Neural cell (in vitro differentiated cells): ENCODE measurements around the gene RCAN3. TPM values are rescaled to one million over a fixed set of nuclear protein-coding genes. Genes with fewer than 3 reads are reported as not detected.

Experiments used
- H2AFZ ChIP-seq: fragments of 200-600, 300-800 bp; sonication (generic), shearing (Covaris generic); 2 replicates; pipeline ENCODE4 v1.6.0; 2014; ENCODE audit warnings: low read depth, mild to moderate bottlenecking, antibody characterized with exemption, low read length, moderate library complexity
- H3F3A ChIP-seq: fragments of 200-600 bp; shearing (Covaris generic); 2 replicates; pipeline ENCODE4 v1.6.1; 2016; ENCODE audit warnings: mild to moderate bottlenecking, moderate library complexity, mixed read lengths, antibody characterized with exemption, low read length; ENCODE audit not compliant: insufficient read depth, poor library complexity, severe bottlenecking
- H3K27ac ChIP-seq: fragments of 200-600, 300-800 bp; sonication (generic), shearing (Covaris generic); 2 replicates; pipeline ENCODE4 v1.5.1; 2014; ENCODE audit warnings: mild to moderate bottlenecking, low read length, moderate library complexity
- H3K27me3 ChIP-seq: fragments of 300-800, 200-600 bp; sonication (generic), shearing (Covaris generic); 2 replicates; pipeline ENCODE4 v1.6.0; 2014; ENCODE audit warnings: mild to moderate bottlenecking, low read depth, low read length, moderate library complexity; ENCODE audit not compliant: insufficient read depth
- H3K36me3 ChIP-seq: fragments of 300-800, 200-600 bp; sonication (generic), shearing (Covaris generic); 2 replicates; pipeline ENCODE4 v1.5.1; 2014; ENCODE audit warnings: mild to moderate bottlenecking, antibody characterized with exemption, low read length, moderate library complexity; ENCODE audit not compliant: insufficient read depth
- H3K4me2 ChIP-seq: fragments of 300-800, 200-600 bp; sonication (generic), shearing (Covaris generic); 2 replicates; pipeline ENCODE4 v1.6.0; 2014; ENCODE audit warnings: mild to moderate bottlenecking, low read length
- H3K4me3 ChIP-seq: fragments of 300-800, 200-600 bp; sonication (generic), shearing (Covaris generic); 2 replicates; pipeline ENCODE4 v1.5.1; 2014; ENCODE audit warnings: mild to moderate bottlenecking, low read length, moderate library complexity
- H3K79me2 ChIP-seq: fragments of 200-600 bp; shearing (Covaris generic); replicated peaks from 2 replicates; pipeline ENCODE4 v1.6.0; 2014; ENCODE audit warnings: mild to moderate bottlenecking, low read length, moderate library complexity; ENCODE audit not compliant: insufficient read depth
- H3K9ac ChIP-seq: fragments of 300-800, 200-600 bp; sonication (generic), shearing (Covaris generic); 2 replicates; pipeline ENCODE4 v1.6.1; 2016; ENCODE audit warnings: mild to moderate bottlenecking, low read length, mixed read lengths
- H3K9me2 ChIP-seq: fragments of 200-600 bp; shearing (Covaris generic); 2 replicates; pipeline ENCODE4 v1.6.1; 2016; ENCODE audit warnings: mild to moderate bottlenecking, low read length, mixed read lengths; ENCODE audit not compliant: insufficient read depth
- H3K9me3 ChIP-seq: fragments of 200-600, 300-800 bp; sonication (generic), shearing (Covaris generic); 2 replicates; pipeline ENCODE4 v1.6.1; 2016; ENCODE audit warnings: mild to moderate bottlenecking, mixed run types, low read length, moderate library complexity, mixed read lengths
- H4K20me1 ChIP-seq: fragments of 200-600 bp; shearing (Covaris generic); 2 replicates; pipeline ENCODE4 v1.6.1; 2016; ENCODE audit warnings: mild to moderate bottlenecking, mixed run types; ENCODE audit not compliant: insufficient read depth
- EP300 ChIP-seq: fragments of 450-650 bp; conservative IDR thresholded peaks from 2 replicates; pipeline ENCODE4 v1.6.1; 2014; ENCODE audit warnings: antibody characterized with exemption, mild to moderate bottlenecking, moderate library complexity; ENCODE audit not compliant: poor library complexity, severe bottlenecking
- EZH2 ChIP-seq: fragments of 200-600, 300-800 bp; shearing (Covaris generic), sonication (generic); IDR thresholded peaks from 2 replicates; pipeline ENCODE4 v1.6.1; 2014; ENCODE audit warnings: antibody characterized with exemption, low read length, borderline replicate concordance, mild to moderate bottlenecking; ENCODE audit not compliant: insufficient read depth, poor library complexity, severe bottlenecking
- MXI1 ChIP-seq: fragments of 450-650 bp; conservative IDR thresholded peaks from 2 replicates; pipeline ENCODE4 v1.6.1; 2014; ENCODE audit warnings: antibody characterized with exemption, mild to moderate bottlenecking; ENCODE audit not compliant: poor library complexity, severe bottlenecking
- POLR2AphosphoS5 ChIP-seq: IDR thresholded peaks from 2 replicates; pipeline ENCODE4 v1.6.1; 2012
- RAD21 ChIP-seq: fragments of 450-650 bp; conservative IDR thresholded peaks from 2 replicates; pipeline ENCODE4 v1.6.1; 2014; ENCODE audit warnings: antibody characterized with exemption, mild to moderate bottlenecking, moderate library complexity
- SMC3 ChIP-seq: fragments of 450-650 bp; conservative IDR thresholded peaks from 2 replicates; pipeline ENCODE4 v1.6.1; 2014; ENCODE audit warnings: antibody characterized with exemption, mild to moderate bottlenecking, moderate library complexity; ENCODE audit not compliant: poor library complexity
- TAF1 ChIP-seq: IDR thresholded peaks from 2 replicates; pipeline ENCODE4 v1.6.1; 2012; ENCODE audit warnings: low read depth
- polyA plus RNA-seq: library from polyadenylated mRNA; depleted of rRNA; stranded (reverse); fragments of >200 nt; gene quantifications from 2 replicates; pipeline ENCODE4 v1.2.3, GENCODE V29; 2014
- TF ChIP-seq, protein P1 (sequence below): fragments of 450-650 bp; IDR thresholded peaks from 2 replicates; pipeline ENCODE4 v1.5.1; 2014; ENCODE audit warnings: antibody characterized with exemption, mild to moderate bottlenecking, moderate library complexity; ENCODE audit not compliant: poor library complexity, severe bottlenecking
- TF ChIP-seq, protein P2 (sequence below): IDR thresholded peaks from 2 replicates; pipeline ENCODE4 v1.6.1; 2012; ENCODE audit warnings: borderline replicate concordance

RCAN3 gene
- polyA plus RNA-seq, 1 donor from 2014 or later, result 31.4 TPM

DNA sequence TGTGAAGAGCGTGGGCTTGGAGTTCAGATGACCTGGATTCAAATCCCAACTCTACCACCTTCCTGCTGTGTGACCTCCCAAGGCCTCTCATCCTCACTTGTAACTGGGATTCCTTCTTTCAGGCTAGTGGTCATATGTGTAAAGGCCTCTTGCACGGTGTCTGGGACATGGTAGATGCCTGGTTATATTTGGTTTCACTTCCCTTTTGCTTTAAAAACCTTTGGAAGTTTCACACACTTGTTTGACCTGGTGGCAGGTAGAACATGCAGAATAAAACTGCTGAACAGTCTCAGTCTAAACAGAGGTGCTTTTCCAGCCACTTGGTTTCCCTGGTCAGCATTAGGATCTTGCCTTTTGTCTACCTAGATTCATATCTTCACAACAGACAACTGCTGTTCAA lies 37.0 kb upstream of the RCAN3 start:
- H3K4me2 ChIP-seq, result no peak overlapping the region
- no peaks in the 10 kb centered on the region for H3K27me3 ChIP-seq
- TF ChIP-seq POLR2AphosphoS5, result no peak
- TF ChIP-seq RAD21, result no peak
- TF ChIP-seq MXI1, result no peak
- TF ChIP-seq, protein P1, sequence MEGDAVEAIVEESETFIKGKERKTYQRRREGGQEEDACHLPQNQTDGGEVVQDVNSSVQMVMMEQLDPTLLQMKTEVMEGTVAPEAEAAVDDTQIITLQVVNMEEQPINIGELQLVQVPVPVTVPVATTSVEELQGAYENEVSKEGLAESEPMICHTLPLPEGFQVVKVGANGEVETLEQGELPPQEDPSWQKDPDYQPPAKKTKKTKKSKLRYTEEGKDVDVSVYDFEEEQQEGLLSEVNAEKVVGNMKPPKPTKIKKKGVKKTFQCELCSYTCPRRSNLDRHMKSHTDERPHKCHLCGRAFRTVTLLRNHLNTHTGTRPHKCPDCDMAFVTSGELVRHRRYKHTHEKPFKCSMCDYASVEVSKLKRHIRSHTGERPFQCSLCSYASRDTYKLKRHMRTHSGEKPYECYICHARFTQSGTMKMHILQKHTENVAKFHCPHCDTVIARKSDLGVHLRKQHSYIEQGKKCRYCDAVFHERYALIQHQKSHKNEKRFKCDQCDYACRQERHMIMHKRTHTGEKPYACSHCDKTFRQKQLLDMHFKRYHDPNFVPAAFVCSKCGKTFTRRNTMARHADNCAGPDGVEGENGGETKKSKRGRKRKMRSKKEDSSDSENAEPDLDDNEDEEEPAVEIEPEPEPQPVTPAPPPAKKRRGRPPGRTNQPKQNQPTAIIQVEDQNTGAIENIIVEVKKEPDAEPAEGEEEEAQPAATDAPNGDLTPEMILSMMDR, result no peak
- no peak for TF ChIP-seq SMC3
- TF ChIP-seq, protein P2, sequence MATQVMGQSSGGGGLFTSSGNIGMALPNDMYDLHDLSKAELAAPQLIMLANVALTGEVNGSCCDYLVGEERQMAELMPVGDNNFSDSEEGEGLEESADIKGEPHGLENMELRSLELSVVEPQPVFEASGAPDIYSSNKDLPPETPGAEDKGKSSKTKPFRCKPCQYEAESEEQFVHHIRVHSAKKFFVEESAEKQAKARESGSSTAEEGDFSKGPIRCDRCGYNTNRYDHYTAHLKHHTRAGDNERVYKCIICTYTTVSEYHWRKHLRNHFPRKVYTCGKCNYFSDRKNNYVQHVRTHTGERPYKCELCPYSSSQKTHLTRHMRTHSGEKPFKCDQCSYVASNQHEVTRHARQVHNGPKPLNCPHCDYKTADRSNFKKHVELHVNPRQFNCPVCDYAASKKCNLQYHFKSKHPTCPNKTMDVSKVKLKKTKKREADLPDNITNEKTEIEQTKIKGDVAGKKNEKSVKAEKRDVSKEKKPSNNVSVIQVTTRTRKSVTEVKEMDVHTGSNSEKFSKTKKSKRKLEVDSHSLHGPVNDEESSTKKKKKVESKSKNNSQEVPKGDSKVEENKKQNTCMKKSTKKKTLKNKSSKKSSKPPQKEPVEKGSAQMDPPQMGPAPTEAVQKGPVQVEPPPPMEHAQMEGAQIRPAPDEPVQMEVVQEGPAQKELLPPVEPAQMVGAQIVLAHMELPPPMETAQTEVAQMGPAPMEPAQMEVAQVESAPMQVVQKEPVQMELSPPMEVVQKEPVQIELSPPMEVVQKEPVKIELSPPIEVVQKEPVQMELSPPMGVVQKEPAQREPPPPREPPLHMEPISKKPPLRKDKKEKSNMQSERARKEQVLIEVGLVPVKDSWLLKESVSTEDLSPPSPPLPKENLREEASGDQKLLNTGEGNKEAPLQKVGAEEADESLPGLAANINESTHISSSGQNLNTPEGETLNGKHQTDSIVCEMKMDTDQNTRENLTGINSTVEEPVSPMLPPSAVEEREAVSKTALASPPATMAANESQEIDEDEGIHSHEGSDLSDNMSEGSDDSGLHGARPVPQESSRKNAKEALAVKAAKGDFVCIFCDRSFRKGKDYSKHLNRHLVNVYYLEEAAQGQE, result no peak
- TF ChIP-seq TAF1, result no peak
- TF ChIP-seq EZH2, result no peak
- no peak for TF ChIP-seq EP300
- H3K9ac ChIP-seq, result no peak overlapping the region
- no peaks in the 10 kb centered on the region for H3F3A ChIP-seq
- no peak overlapping the region for H3K27ac ChIP-seq
- no peak overlapping the region for H2AFZ ChIP-seq
- no peaks in the 10 kb centered on the region for H3K9me2 ChIP-seq
- no peaks in the 10 kb centered on the region for H3K79me2 ChIP-seq
- no peaks in the 10 kb centered on the region for H4K20me1 ChIP-seq
- no peaks in the 10 kb centered on the region for H3K9me3 ChIP-seq
- H3K36me3 ChIP-seq, result no peaks in the 10 kb centered on the region
- no peak overlapping the region for H3K4me3 ChIP-seq

DNA sequence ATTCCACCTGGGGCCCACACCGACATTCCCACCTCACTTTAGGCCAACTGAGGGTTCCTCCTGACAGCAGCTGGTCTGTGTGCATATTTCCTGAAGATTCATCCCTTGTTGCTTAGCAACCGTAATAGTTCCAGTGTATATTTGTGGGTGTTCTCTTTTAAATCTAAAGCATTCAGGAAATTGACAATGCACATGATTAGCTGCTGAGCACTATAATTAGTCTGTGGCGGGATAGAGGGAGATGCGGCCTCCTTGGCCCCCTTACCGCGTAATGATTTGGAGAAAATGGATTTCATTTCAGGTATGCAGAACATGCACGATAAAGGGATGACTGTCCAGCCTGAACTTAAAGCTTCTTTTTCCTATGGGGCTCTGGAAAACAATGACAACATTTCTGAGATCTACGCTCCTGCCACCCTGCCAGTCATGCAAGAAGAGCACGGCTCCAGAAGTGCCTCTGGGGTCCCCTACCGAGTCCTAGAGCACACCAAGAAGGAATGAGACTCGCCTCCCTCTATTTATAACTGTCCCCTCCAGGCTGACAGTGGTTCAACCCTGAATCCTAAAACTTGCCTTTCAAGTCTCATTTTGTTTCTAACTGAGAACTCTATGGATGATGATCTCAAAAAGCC lies 33.8 kb upstream of the RCAN3 start:
- peak overlapping the region; percentile 31 for H3K4me3 ChIP-seq
- peak overlapping the region; percentile 66 for H3K27ac ChIP-seq
- no peak overlapping the region for H2AFZ ChIP-seq
- H3K4me2 ChIP-seq, result peak overlapping the region; percentile 18
- H3K9ac ChIP-seq, result peak overlapping the region; percentile 21
- H3K9me3 ChIP-seq, result no peaks in the 10 kb centered on the region
- no peaks in the 10 kb centered on the region for H3K27me3 ChIP-seq
- no peaks in the 10 kb centered on the region for H3F3A ChIP-seq
- no peaks in the 10 kb centered on the region for H3K9me2 ChIP-seq
- no peaks in the 10 kb centered on the region for H4K20me1 ChIP-seq
- no peaks in the 10 kb centered on the region for H3K36me3 ChIP-seq
- TF ChIP-seq EZH2 (no peak), TAF1 (no peak), RAD21 (no peak), SMC3 (no peak), POLR2AphosphoS5 (peak; percentile 6), EP300 (peak; percentile 25), MXI1 (no peak)
- TF ChIP-seq, protein P2, result no peak
- TF ChIP-seq, protein P1, result no peak
- no peaks in the 10 kb centered on the region for H3K79me2 ChIP-seq
